Measurements from ENCODE around the gene SRSF9. TPM values are rescaled to one million over a fixed set of nuclear protein-coding genes. Genes with fewer than 3 reads are reported as not detected.

The SRSF9 gene
- total RNA-seq, 1 experiment from 2014 or later: 302 TPM

GRCh38 chr12:120508537-120508936, 39.0 kb upstream of the SRSF9 start:
- Histone ChIP-seq H4K91ac (ENCODE audit: insufficient read length, low read depth, low read length) (no peak overlapping the region), H3K9ac (ENCODE audit: extremely low read depth, insufficient read length, low read length) (no peak overlapping the region), H3K79me2 (ENCODE audit: insufficient read depth, low read length) (no peaks in the 10 kb centered on the region), H3K27me3 (ENCODE audit: insufficient read depth, low read length) (no peaks in the 10 kb centered on the region), H3K23ac (ENCODE audit: insufficient read length, low read depth, low read length) (no peak overlapping the region), H2BK12ac (ENCODE audit: insufficient read length, low read depth, low read length) (no peak overlapping the region), H3K23me2 (ENCODE audit: insufficient read length, low read depth, low read length, poor library complexity, severe bottlenecking) (no peaks in the 10 kb centered on the region), H3K4ac (ENCODE audit: low read depth, low read length) (no peak overlapping the region), H3K14ac (ENCODE audit: insufficient read depth, low read length) (no peak overlapping the region), H3K4me1 (ENCODE audit: insufficient read depth, low read length) (peaks cover 4% of the 10 kb centered on the region; the same call in 1 of the 2 replicates), H4K20me1 (ENCODE audit: control insufficient read depth, insufficient read depth, insufficient read length) (no peaks in the 10 kb centered on the region), H3K9me3 (ENCODE audit: control insufficient read depth, low read depth, low read length) (no peaks in the 10 kb centered on the region), H3K56ac (ENCODE audit: insufficient read length, low read depth, low read length) (no peak overlapping the region), H3K4me2 (ENCODE audit: insufficient read depth, insufficient read length, low read length) (no peak overlapping the region), H2AK5ac (ENCODE audit: insufficient read length, low read length) (no peak overlapping the region), H2BK20ac (ENCODE audit: low read depth, low read length, poor library complexity, severe bottlenecking) (no peak overlapping the region), H2AFZ (ENCODE audit: low read length) (no peak overlapping the region), H2BK5ac (ENCODE audit: insufficient read length, low read length) (no peak overlapping the region), H4K8ac (replicated peaks; ENCODE audit: insufficient read length, low read depth, low read length) (no peak overlapping the region), H4K5ac (ENCODE audit: insufficient read length, low read depth, low read length) (no peak overlapping the region), H3K79me1 (ENCODE audit: insufficient read depth, low read depth, low read length, poor library complexity, severe bottlenecking) (no peaks in the 10 kb centered on the region), H3K18ac (ENCODE audit: insufficient read length, low read depth, low read length) (no peak overlapping the region), H3T11ph (ENCODE audit: low read length) (no peak overlapping the region), H2BK15ac (ENCODE audit: low read depth, low read length) (no peak overlapping the region), H3K27ac (ENCODE audit: insufficient read length, low read depth, low read length) (no peak overlapping the region), H2BK120ac (ENCODE audit: low read depth, low read length, poor library complexity, severe bottlenecking) (no peak overlapping the region)
- H3K4me3 Mint-ChIP-seq: no peak overlapping the region
- peaks cover 22 to 42% (median 39%) of the 10 kb centered on the region in 3 experiments; a peak in 6 of 7 replicates for H3K36me3 Mint-ChIP-seq (ENCODE audit: insufficient read depth in 1 of 3, low read depth in 3 of 3)
- no peak overlapping the region for H3K27ac Mint-ChIP-seq
- no peak for DNase-seq
- H3K27me3 Mint-ChIP-seq (ENCODE audit: low read depth): no peaks in the 10 kb centered on the region
- TF ChIP-seq CTCF (conservative IDR thresholded peaks at IDR 0.05): no peak
- no peaks in the 10 kb centered on the region for H3K9me3 Mint-ChIP-seq
- WGBS (ENCODE audit: extremely low coverage, insufficient read length, low lambda C conversion rate): no CpG with 5 or more reads among the region's 8 CpGs
- H3K4me1 Mint-ChIP-seq: peaks cover 13 to 14% of the 10 kb centered on the region in 2 experiments

Data from H9 (cell line).